Colon (tissue), 2 donors: ENCODE data around the gene CBX3.
"Not testable (repeated sequence)": the region's sequence is repeated elsewhere in the genome, so short reads cannot be mapped to it uniquely, and the experiment has no call there.

ENCODE experiments used
- FAIRE-seq: peaks from 2 replicates; lab custom pipeline; 2012; peaks lifted over from hg19 to GRCh38; lab: Jason Lieb, UNC
- donor health status: control.
- donor health status: control.

Gene CBX3

DNA sequence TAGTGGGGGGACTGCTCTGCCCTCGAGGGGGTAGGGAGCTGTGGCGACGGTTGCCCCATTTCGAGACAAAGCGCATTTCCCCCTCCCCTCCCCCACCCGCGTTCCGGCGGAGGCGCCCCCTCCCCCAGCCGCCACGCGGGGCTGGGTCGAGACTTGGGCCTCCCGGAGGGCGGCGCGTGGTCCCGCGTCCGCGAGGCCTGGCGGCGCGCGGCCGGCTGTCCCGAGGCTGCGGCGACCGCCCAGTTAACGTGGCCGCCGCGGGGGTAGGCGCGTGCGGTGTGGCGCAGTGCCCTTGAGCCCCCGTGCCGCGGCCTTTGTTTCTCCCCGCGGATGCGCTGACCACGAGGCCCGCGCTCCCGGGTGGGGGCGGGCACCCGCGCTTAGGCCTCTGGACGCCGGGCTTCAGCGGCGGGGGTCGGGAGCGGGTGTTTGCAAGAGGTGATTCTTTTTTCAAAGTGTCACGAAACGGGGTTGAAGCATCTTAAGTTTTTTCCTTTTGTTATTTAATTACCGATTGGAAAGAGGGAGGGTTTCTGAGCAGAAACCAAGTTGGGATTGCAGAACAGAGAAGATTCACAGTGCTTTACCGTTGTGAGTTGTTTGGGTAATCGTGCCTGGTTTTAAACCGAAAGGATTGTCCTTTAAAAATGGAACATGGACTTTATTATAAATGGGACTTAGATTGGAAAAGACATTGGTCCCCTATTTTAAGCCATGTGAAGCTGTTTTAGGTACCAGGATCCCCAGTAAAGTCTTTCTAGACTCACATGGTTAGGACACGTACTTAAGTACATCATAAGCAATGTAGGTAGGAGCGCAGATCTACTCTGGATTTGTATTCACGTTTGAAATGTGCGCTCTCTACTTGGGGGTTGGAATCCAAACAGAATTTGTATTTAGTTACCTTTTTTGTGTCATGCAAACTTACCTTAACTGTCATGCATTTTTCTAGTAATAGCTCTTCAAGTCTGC, 760 bp downstream of the CBX3 start:
- no peak for FAIRE-seq

DNA sequence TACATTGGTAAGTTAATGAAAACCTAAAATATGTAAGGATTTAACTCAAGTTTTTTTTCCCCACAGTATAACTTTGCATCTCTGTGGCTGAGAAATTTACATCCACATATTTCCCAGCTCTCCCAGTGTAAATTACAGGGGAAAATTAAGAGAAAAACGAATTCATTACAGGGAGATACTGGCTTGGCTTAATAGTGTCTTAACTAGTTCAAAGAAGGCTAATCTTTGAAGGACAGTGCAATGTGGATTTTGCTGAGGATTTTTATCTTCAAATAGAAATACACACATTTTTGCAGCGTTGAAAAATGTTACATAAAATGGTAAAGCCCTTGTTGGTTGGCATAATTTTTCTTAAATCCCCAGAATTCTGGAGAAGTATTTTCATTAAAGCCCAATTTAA, 1.5 kb downstream of the CBX3 start:
- FAIRE-seq, result no peak

DNA sequence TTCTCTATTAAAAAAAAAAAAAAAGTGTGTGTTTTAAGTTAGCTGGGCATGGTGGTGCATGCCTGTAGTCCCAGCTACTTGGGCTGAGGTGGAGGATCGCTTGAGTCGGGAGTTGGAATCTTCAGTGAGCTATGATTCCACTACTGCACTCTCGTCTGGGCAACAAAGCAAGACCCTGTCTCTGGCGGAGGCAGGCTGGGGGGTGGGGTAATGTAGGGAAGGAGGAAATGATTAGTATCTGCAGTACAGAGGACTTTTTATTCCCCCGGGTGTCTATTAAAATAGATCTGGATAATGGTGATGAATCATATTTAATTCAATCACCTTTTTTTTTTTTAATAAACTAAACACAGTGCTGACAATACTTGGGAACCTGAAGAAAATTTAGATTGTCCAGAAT, 6.5 kb downstream of the CBX3 start:
- no peak for FAIRE-seq

DNA sequence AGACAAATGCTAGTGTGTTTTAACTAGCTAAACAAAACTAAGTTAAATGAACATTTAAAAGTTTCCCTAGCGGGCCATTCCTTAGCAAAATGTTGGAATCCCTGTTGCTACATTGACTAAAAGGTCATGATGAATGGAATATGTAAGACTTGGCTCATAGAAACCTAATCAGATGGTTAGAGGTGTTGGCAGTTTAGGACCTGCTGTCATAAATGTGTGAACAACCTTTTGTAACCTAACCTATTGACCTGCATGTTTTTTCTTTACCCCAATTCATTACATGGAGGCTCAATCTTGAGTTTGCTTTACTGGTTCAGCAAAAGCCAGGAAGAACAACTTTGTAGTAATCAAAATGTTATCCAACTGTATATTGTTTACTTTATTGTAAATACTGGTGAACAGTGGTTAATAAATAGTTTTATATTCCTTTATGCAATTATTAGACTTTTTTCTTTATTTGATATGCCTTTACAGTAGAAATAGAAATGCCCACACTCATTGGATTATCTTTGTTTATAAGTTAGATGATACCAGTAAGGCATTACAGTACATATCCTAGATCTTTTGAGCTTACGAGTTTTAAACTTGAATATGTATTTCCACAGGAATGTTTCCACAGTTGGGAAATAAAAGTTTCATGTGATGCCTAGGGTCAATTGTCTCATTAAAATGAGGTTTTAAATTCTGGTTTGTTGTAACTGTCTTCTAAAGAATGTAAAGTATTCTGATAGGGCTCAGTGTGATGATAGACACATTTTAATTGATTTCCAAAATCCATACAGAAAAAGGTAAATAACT, 11.6 kb downstream of the CBX3 start:
- FAIRE-seq, result peak; percentile 76

DNA sequence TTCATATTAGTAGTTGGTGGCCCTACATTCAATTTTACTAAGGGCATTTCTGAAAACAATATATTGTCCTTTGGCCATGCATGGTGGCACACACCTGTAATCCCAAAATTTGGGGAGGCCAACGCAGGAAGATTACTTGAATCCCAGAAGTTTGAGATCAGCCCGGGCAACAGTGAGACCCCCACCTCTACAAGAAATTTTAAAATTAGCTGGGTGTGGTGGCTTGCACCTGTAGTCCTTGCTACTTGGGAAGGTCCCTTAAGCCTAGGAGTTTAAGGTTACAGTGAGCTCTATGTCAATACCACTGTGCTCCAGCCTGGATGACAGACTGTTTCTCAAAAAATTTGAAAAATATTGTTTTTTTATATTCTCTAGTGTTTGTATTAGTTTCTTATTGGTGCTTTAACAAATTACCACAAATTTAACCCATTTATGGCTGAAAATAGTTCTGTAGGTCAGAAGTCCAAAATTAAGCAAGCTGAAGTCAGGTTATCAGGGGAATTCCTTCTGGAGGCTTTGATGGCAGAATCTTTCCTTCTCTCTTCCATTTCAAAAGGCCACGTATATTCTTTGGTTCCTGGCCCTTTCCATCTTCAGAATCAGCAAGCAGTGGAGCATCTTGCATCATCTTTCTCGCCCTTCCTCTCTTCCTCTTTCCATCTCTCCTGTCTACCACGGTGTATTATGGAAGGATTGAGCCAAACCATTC, 12.4 kb downstream of the CBX3 start:
- FAIRE-seq, result no peak

DNA sequence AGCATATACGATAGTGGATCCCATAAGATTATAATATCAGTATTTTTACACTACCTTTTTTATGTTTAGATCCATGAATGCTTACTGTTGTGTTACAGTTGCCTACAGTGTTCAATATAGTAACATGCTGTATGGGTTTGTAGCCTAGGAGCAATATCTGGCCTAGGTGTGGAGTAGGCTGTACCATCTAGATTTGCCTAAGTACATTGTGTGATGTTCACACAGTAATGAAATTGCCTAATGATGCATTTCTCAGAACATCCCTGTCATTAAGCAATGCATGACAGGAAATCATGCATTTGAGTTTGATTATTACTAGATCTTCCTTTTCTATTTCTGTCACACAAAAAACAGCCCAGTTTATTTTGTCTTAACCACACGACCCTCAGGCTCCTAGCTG, 14.5 kb downstream of the CBX3 start:
- no peak for FAIRE-seq

DNA sequence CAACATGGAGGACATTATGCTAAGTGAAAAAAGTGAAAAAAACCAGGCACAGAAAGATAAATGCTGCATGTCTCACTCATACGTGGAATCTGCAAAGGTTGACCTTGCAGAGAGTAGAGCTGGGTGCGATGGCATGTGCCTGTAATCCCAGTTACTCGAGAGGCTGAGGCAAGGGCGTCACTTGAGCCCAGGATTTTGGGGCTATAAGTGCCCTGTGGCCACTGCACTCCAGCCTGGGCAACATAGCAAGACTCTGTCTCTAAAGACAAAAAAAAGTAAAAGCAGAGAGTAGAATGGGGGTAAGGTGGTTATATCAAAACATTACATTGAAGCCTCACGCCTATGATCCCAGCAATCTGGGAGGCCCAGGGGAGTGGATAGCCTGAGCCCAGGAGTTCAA, 22.8 kb downstream of the CBX3 start:
- FAIRE-seq, result no peak

DNA sequence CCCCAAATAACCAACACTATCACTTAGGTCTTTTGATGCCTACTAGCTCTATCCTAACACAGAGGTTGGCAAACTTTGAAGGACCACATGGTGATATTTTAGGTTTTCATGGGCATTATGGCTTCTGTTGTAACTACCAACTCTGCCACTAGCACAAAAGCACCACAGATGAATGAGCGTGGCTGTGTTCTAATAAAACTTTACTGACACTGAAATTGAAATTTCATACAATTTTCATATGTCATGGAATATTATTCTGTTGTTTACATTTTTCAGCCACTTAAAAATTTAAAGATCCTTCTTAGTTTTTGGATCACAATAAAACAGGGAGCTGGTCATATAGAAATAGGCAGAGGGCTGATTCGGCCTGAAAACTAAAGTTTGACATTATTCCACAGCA, 26.4 kb downstream of the CBX3 start:
- FAIRE-seq, result no peak

DNA sequence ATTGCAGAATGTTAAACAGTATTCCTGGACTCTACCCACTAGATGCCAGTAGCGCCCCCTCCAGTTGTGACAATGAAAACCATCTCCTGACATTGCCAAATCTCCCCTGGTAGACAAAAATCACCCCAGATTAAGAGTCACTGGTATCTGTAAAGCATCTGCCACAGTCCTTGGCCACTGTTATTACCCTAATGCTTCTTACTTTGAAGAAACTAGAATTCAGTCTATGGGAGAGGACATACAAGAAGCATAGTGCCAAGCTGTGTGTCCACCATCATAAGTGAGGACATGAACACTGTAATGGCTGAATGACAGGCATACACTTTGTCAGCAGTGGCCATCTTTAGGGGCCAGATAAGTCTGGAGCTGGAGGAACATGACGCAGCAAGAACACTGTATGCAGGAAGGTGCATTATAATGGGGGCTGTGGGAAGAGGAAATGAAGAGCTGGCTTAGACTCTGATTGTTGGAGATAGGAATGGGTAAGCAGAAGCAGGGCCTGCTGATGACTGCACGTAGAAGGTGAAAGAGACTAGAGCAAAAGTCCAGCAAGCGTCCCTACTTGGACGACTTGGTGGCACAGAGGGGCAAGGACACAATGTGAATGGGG, 32.5 kb downstream of the CBX3 start:
- FAIRE-seq, result no peak

DNA sequence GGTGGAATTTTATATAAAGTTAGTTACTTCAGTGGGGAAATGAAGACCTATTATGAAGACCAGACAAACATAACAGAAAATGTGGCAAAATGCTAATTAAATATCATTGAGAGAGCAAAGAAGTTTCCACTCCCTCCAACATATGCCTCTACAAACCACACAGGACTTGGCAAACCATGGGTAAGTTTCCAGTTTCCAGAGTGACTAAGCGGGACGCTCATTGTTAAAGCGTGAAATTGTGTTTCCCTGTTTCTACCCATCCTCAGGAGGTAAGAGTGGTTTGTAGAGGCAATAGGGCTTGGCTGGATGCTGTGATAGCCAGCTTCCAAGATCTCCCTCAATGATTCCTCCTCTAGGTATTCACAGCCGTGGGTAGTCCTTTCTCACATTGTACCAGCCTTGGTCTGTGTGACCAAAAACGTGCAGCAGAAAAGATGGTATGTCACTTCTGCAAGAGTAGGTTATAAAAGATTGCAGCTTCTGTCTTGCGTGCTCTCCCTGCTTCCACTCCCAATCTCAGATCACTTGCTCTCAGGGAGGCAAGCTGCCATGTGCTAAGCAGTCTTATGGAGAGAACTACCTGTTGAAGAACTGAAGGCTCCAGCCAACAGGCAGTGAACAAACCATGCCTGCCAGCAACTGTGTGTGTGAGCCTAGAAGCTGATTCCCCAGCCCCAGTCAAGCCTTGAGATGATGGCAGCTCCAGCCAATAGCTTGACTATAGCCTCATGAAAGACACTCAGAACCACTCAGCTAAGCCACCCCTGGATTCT, 35.7 kb downstream of the CBX3 start:
- FAIRE-seq, result no peak

DNA sequence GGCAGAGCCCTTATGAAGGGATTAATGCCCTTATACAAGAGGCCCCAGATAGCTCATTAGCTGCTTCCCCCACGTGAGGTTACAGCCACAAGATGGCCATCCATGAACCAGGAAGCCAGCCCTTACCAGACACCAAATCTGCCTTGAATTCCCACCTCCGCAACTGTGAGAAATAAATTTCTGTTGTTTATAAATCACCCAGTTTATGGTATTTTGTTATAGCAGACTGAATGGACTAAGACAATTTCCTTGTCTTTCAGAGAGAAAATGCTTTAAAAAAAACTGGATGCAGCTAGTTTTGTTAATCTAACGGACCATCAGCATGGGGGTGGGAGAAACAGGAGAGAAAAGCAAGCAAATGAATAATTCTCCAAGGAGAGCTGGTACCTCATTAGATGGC, 36.5 kb downstream of the CBX3 start:
- no peak for FAIRE-seq

DNA sequence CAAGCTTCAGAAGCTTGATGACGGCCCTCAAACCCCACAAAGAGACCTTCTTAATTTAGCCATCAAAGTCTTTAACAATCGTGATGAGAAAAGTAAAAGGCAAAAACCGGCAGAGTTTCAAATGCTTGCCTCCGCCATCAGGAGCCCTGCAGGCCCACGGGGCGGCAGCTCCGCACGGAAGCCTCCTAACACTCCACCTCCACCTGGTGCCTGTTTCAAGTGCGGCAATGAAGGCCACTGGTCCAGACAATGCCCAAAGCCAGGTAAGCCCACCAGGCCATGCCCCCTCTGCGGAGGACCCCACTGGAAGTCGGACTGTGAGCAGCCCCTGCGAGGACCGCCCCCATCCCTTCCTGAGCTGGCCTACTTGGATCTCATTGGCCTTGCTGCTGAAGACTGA, 43.6 kb downstream of the CBX3 start:
- no peak for FAIRE-seq

DNA sequence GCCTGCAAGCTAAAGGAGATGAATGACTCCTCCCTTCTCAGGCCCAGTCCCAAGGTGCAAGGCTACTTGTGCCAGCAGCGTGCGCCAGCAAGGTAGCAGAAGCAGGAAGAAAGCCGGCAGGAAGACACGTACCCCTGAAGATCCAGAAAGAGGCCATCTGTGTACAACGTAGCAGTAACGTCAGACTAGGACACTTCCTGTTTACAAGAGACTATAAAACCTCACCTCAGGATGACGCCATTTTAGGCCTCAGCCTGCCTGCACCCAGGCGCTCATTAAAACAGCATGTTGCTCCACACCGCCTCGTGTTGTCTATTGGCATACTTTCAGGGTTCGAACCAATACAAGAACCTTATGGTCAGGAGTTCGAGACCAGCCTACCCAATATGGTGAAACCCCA, 48.7 kb downstream of the CBX3 start:
- FAIRE-seq, result no peak

DNA sequence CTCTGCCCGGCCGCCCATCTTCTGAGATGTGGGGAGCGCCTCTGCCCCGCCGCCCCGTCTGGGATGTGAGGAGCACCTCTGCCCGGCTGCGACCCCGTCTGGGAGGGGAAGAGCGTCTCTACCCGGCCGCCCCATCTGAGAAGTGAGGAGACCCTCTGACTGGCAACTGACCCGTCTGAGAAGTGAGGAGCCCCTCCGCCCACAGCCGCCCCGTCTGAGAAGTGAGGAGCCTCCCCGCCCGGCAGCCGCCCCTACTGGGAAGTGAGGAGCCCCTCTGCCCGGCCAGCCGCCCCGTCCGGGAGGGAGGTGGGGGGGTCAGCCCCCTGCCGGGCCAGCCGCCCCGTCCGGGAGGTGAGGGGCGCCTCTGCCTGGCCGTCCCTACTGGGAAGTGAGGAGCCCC, 60.3 kb downstream of the CBX3 start:
- not testable (repeated sequence) for FAIRE-seq
